Activated naive CD8-positive, alpha-beta T cell treated with anti-CD3 and anti-CD28 coated beads, Interleukin-2, amount 10 ng/mL, durations not matched to agents 7 days and 5 days (primary cell): ENCODE results near the gene STYXL1. TPM values are rescaled to one million over a fixed set of nuclear protein-coding genes. Genes with fewer than 3 reads are reported as not detected.

Experiments
- ATAC-seq: fragments of 150-1000 bp; cut with Tn5 transposase; one replicate; pipeline ENCODE4 v1.10.0; 2021; ENCODE audit warnings: low read depth, moderate library complexity
- POLR2A ChIA-PET: fragments of 350-600 bp; sonication (Branson Sonifier 250); formaldehyde crosslinking; loops from one replicate; lab custom pipeline; 2021; ENCODE audit warnings: antibody characterized with exemption; lab: Charles Lee
- DNase-seq: peaks from one replicate; pipeline ENCODE4 v3.0.0; 2021
- H3K27ac Mint-ChIP-seq: one replicate; pipeline ENCODE4 v1.8.0; 2022; ENCODE audit warnings: mild to moderate bottlenecking, mixed read lengths
- H3K27me3 Mint-ChIP-seq: one replicate; pipeline ENCODE4 v1.8.0; 2022; ENCODE audit warnings: mild to moderate bottlenecking, moderate library complexity, mixed read lengths
- H3K36me3 Mint-ChIP-seq: one replicate; pipeline ENCODE4 v1.8.0; 2021; ENCODE audit warnings: mild to moderate bottlenecking, mixed read lengths
- H3K4me1 Mint-ChIP-seq: one replicate; pipeline ENCODE4 v1.8.0; 2021; ENCODE audit warnings: mixed read lengths
- H3K4me3 Mint-ChIP-seq: one replicate; pipeline ENCODE4 v1.8.0; 2022; ENCODE audit warnings: mild to moderate bottlenecking, moderate library complexity, mixed read lengths
- H3K9me3 Mint-ChIP-seq: one replicate; pipeline ENCODE4 v1.8.0; 2021; ENCODE audit warnings: mixed read lengths
- total RNA-seq, 2 experiments: library from RNA; stranded (reverse); gene quantifications; one replicate each; pipeline ENCODE4 v1.2.3, GENCODE V29; 2021

STYXL1 gene
- total RNA-seq, 2 experiments from 2014 or later = 28.7 to 30.3 TPM

DNA sequence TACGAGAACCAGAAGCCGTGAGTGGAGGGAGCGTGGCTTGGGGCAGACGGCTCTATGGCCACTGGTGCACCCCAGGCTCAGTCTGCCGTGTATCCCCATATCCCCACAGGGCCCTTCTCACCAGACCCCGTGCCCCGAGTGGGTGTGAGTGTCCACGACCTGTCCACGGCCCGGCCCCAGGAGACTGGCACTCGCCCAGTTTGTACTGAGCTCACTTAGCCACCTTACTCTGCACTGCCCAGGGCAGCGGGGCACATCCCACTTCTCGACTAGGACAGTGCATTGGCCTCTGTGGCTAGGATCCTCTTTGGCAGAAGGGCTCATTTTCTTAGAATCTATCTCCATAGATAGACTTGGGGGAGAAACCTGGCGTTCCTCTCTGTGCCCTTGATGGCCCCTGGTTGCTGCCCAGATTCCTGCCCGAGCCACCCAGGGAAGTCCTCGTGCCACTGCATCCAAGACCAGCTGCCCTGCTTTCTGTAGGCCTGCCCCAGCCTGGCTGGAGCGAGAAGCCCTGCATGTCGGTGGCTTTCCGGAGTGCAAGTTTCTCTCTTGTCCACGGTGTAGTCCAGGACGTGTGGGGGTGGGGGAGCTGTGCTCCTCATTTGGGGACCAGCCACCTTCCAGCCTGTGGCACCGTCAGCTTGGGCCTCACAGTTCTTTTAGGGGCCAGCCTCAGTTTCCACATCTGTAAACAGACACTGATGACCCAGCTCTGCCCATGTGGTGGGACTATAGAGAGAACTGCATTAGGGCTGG is 65.3 kb downstream of the STYXL1 start:
- POLR2A ChIA-PET = no interaction called here
- no peak overlapping the region for H3K27ac Mint-ChIP-seq
- no peak for DNase-seq
- ATAC-seq = no peak
- H3K9me3 Mint-ChIP-seq = no peaks in the 10 kb centered on the region
- no peaks in the 10 kb centered on the region for H3K27me3 Mint-ChIP-seq
- H3K4me3 Mint-ChIP-seq = no peak overlapping the region
- H3K36me3 Mint-ChIP-seq = peaks cover 4% of the 10 kb centered on the region
- no peaks in the 10 kb centered on the region for H3K4me1 Mint-ChIP-seq

DNA sequence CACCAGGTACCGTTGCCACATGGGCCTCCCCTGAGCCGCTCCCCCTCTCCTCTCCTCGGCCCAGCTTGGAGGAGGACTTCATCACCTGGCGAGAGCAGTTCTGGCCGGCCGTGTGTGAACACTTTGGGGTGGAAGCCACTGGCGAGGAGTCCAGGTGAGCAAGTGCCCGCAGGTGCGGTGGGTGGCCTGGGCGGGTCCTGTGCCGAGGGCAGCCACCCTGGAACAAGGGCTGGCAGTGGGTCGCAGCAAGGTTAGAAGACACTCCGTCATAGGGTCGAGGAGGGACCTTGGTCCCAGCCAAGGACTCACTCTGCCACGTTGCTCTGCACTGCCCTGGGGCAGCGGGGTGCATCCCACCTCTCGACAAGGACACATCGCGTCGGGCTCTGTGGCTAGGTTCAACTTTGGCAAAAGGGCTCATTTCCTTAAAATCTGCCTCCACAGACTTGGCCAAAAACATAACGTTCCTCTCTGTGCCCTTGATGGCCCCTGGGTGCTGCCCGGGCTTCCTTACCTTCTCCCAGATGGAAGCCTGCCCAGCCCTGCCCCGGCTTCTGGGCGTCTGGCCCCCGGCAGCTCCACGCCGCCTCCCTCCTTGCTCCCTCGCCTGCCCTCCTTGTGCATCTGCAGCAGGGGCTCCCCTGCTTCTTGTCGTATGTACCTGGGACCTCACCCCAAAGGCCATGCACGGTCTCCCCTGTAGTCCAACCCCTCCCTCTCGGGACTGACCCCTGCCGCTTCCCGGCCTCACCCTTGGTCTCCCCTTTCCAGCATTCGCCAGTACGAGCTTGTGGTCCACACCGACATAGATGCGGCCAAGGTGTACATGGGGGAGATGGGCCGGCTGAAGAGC is 66.1 kb downstream of the STYXL1 start:
- peaks cover 4% of the 10 kb centered on the region for H3K36me3 Mint-ChIP-seq
- H3K4me1 Mint-ChIP-seq = no peaks in the 10 kb centered on the region
- H3K4me3 Mint-ChIP-seq = no peak overlapping the region
- POLR2A ChIA-PET = no interaction called here
- no peak for ATAC-seq
- no peaks in the 10 kb centered on the region for H3K27me3 Mint-ChIP-seq
- DNase-seq = no peak
- H3K27ac Mint-ChIP-seq = no peak overlapping the region
- H3K9me3 Mint-ChIP-seq = no peaks in the 10 kb centered on the region

DNA sequence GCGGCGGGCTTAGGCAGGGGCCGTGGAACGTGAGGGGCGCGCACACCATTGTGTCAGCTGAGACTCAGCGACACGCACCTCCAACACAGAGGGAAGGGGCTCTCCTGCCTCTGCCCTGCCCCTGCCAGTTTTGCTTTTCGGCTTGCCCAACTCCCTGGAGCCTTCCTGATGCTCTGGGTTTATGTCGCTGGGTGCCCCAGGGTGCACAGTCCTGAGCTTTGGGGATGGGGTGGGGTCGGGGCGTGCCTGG is 66.7 kb downstream of the STYXL1 start:
- Mint-ChIP-seq H3K27ac (no peak overlapping the region), H3K9me3 (no peaks in the 10 kb centered on the region), H3K4me3 (no peak overlapping the region), H3K36me3 (peaks cover 4% of the 10 kb centered on the region), H3K4me1 (no peaks in the 10 kb centered on the region), H3K27me3 (no peaks in the 10 kb centered on the region)
- DNase-seq = no peak
- ATAC-seq = no peak
- POLR2A ChIA-PET = no interaction called here

DNA sequence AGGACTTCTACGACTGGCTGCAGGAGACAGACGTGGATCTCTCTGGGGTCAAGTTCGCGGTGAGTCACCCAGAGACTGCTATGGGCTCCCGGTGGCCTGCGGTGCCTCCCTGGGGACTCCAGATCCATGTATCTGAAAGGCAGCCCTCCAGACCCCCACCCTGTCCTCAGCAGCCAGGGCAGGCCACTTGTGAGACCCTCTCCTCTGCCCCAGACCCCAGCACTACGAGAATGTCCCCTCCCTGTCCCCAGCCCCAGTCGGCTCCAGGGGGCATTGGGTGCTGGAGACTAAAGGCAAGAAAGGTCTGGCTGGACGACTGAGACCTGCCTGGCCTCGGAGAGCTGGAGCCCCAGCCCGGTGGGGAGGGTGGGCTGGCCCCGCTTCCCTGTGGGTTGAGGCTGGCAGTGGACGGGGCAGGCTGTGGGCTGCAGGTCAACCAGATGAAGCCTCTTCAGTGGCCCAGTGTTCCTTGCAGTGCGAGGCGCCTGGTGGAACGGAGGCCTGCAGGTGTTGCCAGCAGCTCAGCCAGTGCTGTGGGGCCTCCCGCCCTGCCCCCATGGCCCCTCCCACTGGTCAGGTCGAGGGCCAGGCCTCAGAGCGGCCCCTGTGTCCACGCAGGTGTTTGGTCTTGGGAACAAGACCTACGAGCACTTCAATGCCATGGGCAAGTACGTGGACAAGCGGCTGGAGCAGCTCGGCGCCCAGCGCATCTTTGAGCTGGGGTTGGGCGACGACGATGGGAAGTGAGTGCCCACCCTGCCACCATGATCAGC is 67.2 kb downstream of the STYXL1 start:
- Mint-ChIP-seq H3K9me3 (no peaks in the 10 kb centered on the region), H3K4me3 (no peak overlapping the region), H3K27ac (no peak overlapping the region), H3K4me1 (no peaks in the 10 kb centered on the region), H3K36me3 (peaks cover 4% of the 10 kb centered on the region), H3K27me3 (no peaks in the 10 kb centered on the region)
- POLR2A ChIA-PET = no interaction called here
- ATAC-seq = no peak
- DNase-seq = no peak

DNA sequence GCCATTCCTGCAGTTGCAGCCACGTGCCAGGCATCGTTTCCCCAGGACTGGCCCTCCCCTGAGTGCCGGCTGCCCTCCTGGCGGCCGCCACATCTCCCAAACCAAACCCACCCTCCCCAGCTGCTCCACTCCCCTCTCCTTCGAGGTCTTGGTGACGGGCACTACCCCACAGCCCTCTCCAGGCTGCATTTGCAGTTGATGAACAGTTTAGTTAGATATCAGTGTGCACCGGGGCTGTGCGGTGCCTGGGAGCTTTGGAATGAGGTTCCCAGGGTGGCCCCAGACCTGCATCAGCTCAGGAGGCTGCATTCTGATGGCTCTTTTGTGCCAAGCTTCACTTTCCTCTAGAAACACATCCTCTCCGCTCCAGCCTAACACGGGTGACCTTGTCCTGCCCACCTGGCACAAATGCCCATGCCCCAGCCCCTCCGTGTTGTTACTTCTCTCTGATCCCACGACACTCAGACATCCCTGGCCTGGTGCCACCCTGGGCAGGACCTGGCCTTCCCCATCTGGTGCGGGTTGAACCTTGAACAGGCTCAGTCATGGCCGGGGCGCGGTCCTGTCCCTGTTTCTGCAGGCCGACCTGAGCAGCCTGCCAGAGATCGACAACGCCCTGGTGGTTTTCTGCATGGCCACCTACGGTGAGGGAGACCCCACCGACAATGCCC is 67.9 kb downstream of the STYXL1 start:
- ATAC-seq = no peak
- peak overlapping the region; percentile 36 for H3K27ac Mint-ChIP-seq
- H3K4me1 Mint-ChIP-seq = no peaks in the 10 kb centered on the region
- POLR2A ChIA-PET = no interaction called here
- no peak for DNase-seq
- no peak overlapping the region for H3K4me3 Mint-ChIP-seq
- H3K27me3 Mint-ChIP-seq = no peaks in the 10 kb centered on the region
- no peaks in the 10 kb centered on the region for H3K9me3 Mint-ChIP-seq
- peaks cover 4% of the 10 kb centered on the region for H3K36me3 Mint-ChIP-seq

DNA sequence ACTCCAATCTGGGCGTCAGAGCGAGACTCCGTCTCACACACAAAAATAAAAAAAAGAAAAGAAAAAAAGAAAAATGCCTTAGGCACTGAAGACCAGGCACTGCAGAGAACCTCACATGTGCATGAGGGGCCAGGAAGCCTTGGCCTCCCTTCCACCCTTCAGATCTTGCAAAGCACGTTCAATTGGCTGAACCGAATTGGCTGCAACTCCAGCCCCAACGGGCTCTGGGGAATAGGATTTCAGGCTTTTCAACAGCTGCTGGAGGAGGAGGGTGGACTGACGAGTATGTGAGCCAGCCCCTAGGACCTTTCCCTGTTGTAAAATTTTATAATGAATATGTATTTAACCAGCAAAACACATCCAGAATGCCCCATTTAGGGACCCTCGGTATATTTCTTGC is 70.1 kb downstream of the STYXL1 start:
- H3K4me3 Mint-ChIP-seq = no peak overlapping the region
- ATAC-seq = no peak
- no peak for DNase-seq
- H3K27ac Mint-ChIP-seq = no peak overlapping the region
- H3K36me3 Mint-ChIP-seq = peaks cover 7% of the 10 kb centered on the region
- H3K9me3 Mint-ChIP-seq = no peaks in the 10 kb centered on the region
- no peaks in the 10 kb centered on the region for H3K27me3 Mint-ChIP-seq
- H3K4me1 Mint-ChIP-seq = no peaks in the 10 kb centered on the region
- POLR2A ChIA-PET = no interaction called here

DNA sequence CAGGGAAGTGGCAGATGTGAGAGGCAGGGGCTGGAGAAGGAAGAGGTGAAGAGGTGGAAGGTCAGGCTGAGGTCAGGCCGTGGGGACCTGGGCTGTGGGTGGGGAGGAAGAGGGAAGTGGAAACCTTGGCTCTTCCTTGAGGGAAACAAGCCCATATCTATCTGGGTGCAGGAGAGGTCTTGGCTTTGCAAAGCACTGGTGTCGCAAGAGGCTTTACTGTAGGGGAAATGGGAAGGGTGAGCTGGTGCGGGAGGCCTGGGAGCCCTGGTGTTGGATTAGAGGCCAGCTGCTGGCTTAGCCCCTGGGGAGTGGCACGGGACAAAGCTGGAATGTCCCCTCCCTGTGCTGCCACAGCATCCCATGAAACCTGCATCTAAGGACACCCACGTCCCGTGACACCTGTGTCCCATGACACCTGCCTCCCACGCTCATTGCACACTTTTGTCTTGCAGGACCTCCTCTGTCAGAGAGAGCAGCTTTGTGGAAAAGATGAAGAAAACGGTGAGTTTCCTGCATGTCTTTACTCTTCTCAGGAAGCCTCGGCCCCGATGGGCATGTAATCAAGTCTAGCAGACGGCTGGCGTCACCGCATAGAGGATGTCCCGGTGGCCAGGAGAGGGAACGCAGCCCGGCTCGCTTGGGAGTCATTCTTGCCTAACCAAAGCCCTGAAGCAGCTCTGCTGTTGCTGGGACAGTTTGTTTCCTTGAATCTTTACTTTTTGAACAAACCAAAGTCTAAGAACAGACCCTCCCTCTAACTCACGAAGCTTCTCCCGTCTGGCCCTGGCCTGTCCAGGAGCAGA is 75.6 kb downstream of the STYXL1 start:
- H3K4me3 Mint-ChIP-seq = no peak overlapping the region
- ATAC-seq = no peak
- no peak for DNase-seq
- H3K27me3 Mint-ChIP-seq = no peaks in the 10 kb centered on the region
- no peaks in the 10 kb centered on the region for H3K9me3 Mint-ChIP-seq
- H3K36me3 Mint-ChIP-seq = peaks cover 10% of the 10 kb centered on the region
- H3K4me1 Mint-ChIP-seq = peaks cover 8% of the 10 kb centered on the region
- H3K27ac Mint-ChIP-seq = no peak overlapping the region
- POLR2A ChIA-PET = no interaction called here

DNA sequence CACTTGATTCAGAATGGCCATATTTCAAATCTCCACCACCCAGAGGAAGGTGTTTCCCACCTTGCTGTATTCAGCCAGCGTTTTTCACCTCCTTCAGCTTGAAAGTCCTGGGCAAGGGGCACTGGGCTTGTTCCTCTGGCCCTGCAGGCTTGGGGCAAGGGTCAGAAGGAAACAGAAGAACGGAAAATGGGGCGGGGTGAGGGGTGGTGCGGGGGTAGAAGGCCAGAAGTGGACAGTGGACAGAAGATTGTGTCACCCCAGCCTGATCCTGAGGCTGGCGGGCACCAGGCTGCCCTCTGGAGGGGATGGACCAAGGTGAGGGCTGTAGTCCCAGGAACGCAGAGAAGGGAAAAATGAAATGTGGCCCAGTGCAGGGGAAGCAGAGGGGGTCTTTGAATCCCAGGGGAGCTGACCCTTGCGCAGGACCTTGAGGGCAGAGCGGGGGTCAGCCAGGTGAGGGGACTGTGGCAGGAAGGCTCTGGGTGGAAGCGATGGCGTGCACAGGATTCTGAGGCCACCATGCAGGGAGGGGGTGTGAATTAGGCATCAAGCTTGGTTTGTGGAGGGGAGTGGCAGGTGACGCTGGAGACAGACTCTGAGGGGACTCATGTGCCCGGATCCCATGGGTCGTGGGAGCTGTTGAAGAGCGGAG is 76.4 kb downstream of the STYXL1 start:
- Mint-ChIP-seq H3K36me3 (peaks cover 10% of the 10 kb centered on the region), H3K9me3 (no peaks in the 10 kb centered on the region), H3K27ac (no peak overlapping the region), H3K27me3 (no peaks in the 10 kb centered on the region), H3K4me3 (no peak overlapping the region), H3K4me1 (peaks cover 8% of the 10 kb centered on the region)
- ATAC-seq = no peak
- POLR2A ChIA-PET = no interaction called here
- no peak for DNase-seq

DNA sequence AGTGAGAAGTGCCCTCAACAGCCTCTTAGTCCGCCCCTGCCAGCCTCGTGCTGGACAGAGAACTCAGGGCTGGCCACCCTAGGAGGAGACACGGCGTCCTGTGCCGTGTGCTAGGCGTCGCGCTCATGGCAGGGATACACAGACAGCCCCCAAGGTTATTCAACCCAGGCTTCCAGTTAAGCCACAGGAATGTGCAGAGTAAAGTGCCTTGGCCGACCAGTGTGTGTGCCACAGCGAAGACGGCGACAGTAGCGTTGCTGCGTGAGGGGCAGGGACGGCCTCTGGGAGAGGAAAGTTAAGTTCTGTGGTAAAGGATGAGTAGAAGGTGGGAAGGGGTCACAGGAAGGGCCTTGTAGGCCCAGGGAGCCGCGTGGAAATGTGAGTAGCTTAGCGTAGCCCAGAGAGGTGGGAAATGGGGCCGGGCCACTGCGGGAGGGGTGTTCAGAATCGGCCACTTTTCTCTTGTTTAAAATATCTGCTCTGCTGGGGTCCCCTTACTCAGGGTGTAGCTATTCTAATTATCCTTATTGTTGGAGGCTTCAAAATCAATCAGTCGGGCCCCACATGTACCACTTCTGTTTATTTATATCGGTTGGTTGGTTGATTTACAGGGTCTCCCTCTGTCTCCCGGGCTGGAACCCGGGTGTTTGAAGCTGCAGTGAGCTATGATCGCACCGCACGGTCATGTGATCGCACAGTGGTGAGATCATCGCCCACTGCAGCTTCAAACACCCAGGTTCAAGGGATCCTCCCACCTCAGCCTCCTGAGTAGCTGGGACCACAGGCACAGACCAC is 77.9 kb downstream of the STYXL1 start:
- ATAC-seq (no peak), DNase-seq (no peak)
- Mint-ChIP-seq H3K27ac (no peak overlapping the region), H3K27me3 (no peaks in the 10 kb centered on the region), H3K4me1 (peaks cover 8% of the 10 kb centered on the region), H3K36me3 (peaks cover 11% of the 10 kb centered on the region), H3K9me3 (no peaks in the 10 kb centered on the region), H3K4me3 (no peak overlapping the region)
- POLR2A ChIA-PET = no interaction called here

DNA sequence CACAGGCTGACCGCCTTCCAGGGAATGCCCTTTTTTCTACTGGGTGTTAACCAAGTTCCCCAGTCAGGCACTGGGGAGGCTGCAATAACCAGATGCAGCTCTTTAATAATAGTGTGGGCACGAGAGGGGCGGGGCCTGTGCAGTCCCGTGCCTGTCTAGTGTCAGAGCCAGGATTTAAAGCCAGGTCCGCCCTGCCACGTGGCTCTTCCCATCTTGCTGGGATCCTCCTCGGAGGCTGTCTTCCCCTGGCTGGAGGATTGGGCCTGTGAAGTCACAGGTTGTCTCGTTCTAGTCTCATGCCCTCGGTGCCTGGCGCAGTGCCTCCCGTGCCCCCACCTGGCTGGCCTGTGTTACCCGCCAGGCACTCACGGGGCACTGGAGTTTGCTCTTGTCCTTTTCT is 78.6 kb downstream of the STYXL1 start:
- POLR2A ChIA-PET = no interaction called here
- H3K27ac Mint-ChIP-seq = no peak overlapping the region
- peaks cover 8% of the 10 kb centered on the region for H3K4me1 Mint-ChIP-seq
- no peaks in the 10 kb centered on the region for H3K27me3 Mint-ChIP-seq
- H3K36me3 Mint-ChIP-seq = peaks cover 11% of the 10 kb centered on the region
- H3K9me3 Mint-ChIP-seq = no peaks in the 10 kb centered on the region
- DNase-seq (no peak), ATAC-seq (no peak)
- no peak overlapping the region for H3K4me3 Mint-ChIP-seq

DNA sequence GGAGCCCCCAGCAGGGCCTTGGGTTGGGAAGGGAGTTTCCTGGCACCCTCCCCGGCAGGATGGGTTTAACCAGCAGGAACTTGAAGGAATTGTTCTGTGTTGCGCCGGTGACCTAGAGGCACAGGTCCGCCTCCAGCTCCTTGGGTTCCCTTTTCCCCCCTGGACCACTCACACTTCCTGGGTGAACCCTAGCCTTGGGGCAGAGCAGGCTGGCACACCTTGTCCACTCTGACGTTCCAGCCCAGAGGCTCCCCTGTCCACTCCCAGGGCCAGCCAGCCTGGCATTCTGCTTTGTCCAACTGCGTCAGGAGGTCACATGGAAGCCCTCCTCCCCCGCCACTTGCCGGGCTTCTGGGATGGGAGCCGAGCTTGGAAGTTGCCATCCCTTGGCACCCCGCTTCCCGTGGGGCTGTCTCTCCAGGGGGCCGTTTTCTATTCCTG is 79.2 kb downstream of the STYXL1 start:
- Mint-ChIP-seq H3K9me3 (no peaks in the 10 kb centered on the region), H3K27me3 (no peaks in the 10 kb centered on the region), H3K4me1 (peaks cover 8% of the 10 kb centered on the region), H3K4me3 (no peak overlapping the region), H3K27ac (no peak overlapping the region), H3K36me3 (peaks cover 8% of the 10 kb centered on the region)
- DNase-seq (no peak), ATAC-seq (no peak)
- POLR2A ChIA-PET = no interaction called here

DNA sequence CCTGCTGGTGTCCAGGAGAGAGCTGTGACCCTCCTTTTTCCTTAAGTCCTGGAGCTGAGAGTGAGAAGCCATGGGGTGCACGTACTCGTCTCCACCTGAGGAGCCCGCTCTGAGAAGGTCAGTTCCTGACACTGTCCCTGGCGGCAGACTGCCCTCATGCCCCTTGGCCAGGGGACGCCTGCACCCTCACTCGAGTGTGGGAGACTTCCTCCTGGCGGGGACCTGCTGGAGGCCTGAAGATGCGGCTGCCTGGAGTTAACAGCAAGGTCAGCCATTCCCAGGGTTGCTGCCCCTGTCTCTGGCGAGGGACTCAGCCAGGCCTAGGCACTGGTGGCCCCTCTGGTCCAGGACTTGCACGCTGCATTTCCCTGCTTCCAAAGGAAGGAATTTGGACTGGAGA is 79.8 kb downstream of the STYXL1 start:
- ATAC-seq = no peak
- Mint-ChIP-seq H3K27me3 (no peaks in the 10 kb centered on the region), H3K27ac (no peak overlapping the region), H3K4me3 (no peak overlapping the region), H3K4me1 (peaks cover 12% of the 10 kb centered on the region), H3K36me3 (peaks cover 8% of the 10 kb centered on the region), H3K9me3 (no peaks in the 10 kb centered on the region)
- no peak for DNase-seq
- POLR2A ChIA-PET = no interaction called here
